HG03103 (cell line): ENCODE measurements around the gene BCLAF1.

Source experiments
- ATAC-seq: cut with Tn5 transposase; IDR thresholded peaks from one replicate; pipeline ENCODE4 v1.9.1; 2021; ENCODE audit warnings: low read depth; ENCODE audit not compliant: unreplicated experiment

BCLAF1 gene

GRCh38 chr6:136208783-136209182 is 80.9 kb downstream of the BCLAF1 start:
- no peak for ATAC-seq
